SJSA1 (cell line): ENCODE measurements around the gene BOLL. TPM values are rescaled to one million over a fixed set of nuclear protein-coding genes. Genes with fewer than 3 reads are reported as not detected.

ENCODE experiments used
- total RNA-seq: library from RNA; depleted of rRNA; stranded (reverse); fragments of >200 nt; shearing (Covaris generic); gene quantifications from 2 replicates; pipeline ENCODE4 v1.2.3, GENCODE V29; 2014; rRNA removed

BOLL gene
- total RNA-seq, 1 experiment from 2014 or later, result not detected

Other genes starting within 250 kb of the BOLL start
- gene RFTN2, start 109.7 kb downstream of the BOLL start, total RNA-seq, result 0.16 and 0.21 TPM in 2 replicates
- gene MARS2, start 80.0 kb downstream of the BOLL start, total RNA-seq, result 4.1 and 5.2 TPM in 2 replicates
- 0.03 TPM in 1 of 2 replicates, not detected in the other for gene PLCL1, start 19.3 kb upstream of the BOLL start, total RNA-seq